Panc1 (cell line): ENCODE results near the gene NR1I2. TPM values are rescaled to one million over a fixed set of nuclear protein-coding genes. Genes with fewer than 3 reads are reported as not detected.

Experiments
- ATAC-seq: fragments of 200-7000 bp; cut with Tn5 transposase; 2 replicates; pipeline ENCODE4 v1.9.1; 2020; ENCODE audit warnings: mild to moderate bottlenecking, moderate library complexity
- BruUV-seq: library from RNA; stranded (reverse); fragments of 400-500 nt; replicated peaks from 2 replicates; lab custom pipeline; 2021; lab: Mats Ljungman, UMichigan
- CTCF ChIA-PET: fragments of 300-600 bp; sonication (Branson Sonifier 250); formaldehyde crosslinking; loops from one replicate; lab custom pipeline; 2022; ENCODE audit warnings: antibody characterized with exemption; lab: Charles Lee
- POLR2A ChIA-PET: fragments of 300-600 bp; sonication (Branson Sonifier 250); formaldehyde crosslinking; loops from one replicate; lab custom pipeline; 2022; ENCODE audit warnings: antibody characterized with exemption; lab: Charles Lee
- DNase-seq: peaks from one replicate; pipeline ENCODE4 v3.0.0-alpha.2; 2010; ENCODE audit warnings: low read depth, low spot score
- H3K27ac ChIP-seq: 2 replicates; pipeline ENCODE4 v1.5.1; 2011; ENCODE audit warnings: mild to moderate bottlenecking, low read length, inconsistent platforms
- H3K27me3 ChIP-seq: fragments of 200-500 bp; sonication (Bioruptor generic); 2 replicates; pipeline ENCODE4 v1.6.0; 2014; ENCODE audit warnings: low read length, inconsistent platforms; ENCODE audit not compliant: control insufficient read depth, insufficient read depth
- H3K36me3 ChIP-seq: fragments of 200-500 bp; sonication (Bioruptor generic); 2 replicates; pipeline ENCODE4 v1.5.1; 2014; ENCODE audit warnings: inconsistent platforms, mild to moderate bottlenecking, low read length, moderate library complexity; ENCODE audit not compliant: control insufficient read depth, insufficient read depth
- H3K4me1 ChIP-seq: 2 replicates; pipeline ENCODE4 v1.5.1; 2011; ENCODE audit warnings: inconsistent platforms, mild to moderate bottlenecking, low read length, moderate library complexity; ENCODE audit not compliant: control insufficient read depth, insufficient read depth
- H3K4me3 ChIP-seq, 2 experiments: 2 replicates each; pipeline ENCODE4 v1.5.1; 2011 to 2012; ENCODE audit warnings: low read depth in 2 of 2, low read length in 2 of 2, mild to moderate bottlenecking in 2 of 2, inconsistent platforms in 1 of 2, moderate library complexity in 1 of 2
- H3K9me3 ChIP-seq: fragments of 200-500 bp; sonication (Bioruptor generic); 2 replicates; pipeline ENCODE4 v1.5.1; 2014; ENCODE audit warnings: low read depth, mild to moderate bottlenecking, inconsistent platforms, low read length, moderate library complexity; ENCODE audit not compliant: control insufficient read depth, insufficient read depth
- POLR2AphosphoS5 ChIP-seq: IDR thresholded peaks from 2 replicates; pipeline ENCODE4 v1.6.1; 2012; ENCODE audit warnings: mild to moderate bottlenecking, low read depth, low read length, moderate library complexity
- SIN3A ChIP-seq: IDR thresholded peaks from 2 replicates; pipeline ENCODE4 v1.6.1; 2012; ENCODE audit warnings: low read depth, mild to moderate bottlenecking, low read length, moderate library complexity, borderline replicate concordance; ENCODE audit not compliant: insufficient read depth
- TCF7L2 ChIP-seq: IDR thresholded peaks from 2 replicates; pipeline ENCODE4 v1.6.1; 2011; ENCODE audit warnings: mild to moderate bottlenecking, low read depth, low read length, inconsistent platforms
- in situ Hi-C: cut with HindIII; loops from 2 replicates; pipeline ENCODE4 v1.10.0; 2016; ENCODE audit warnings: low sequenced_read_pairs, low pct_unique_long_range_greater_than_20kb
- intact Hi-C: fragments of 100-400 bp; cut with micrococcal nuclease; formaldehyde crosslinking; loops from one replicate; pipeline ENCODE4 v1.10.0; 2022; ENCODE audit not compliant: unreplicated experiment
- total RNA-seq: library from RNA; stranded (reverse); gene quantifications from one replicate; pipeline ENCODE4 v1.2.1, GENCODE V29; 2021; ENCODE audit not compliant: unreplicated experiment
- TF ChIP-seq, protein P1 (sequence below): fragments of 450-650 bp; IDR thresholded peaks from 2 replicates; pipeline ENCODE4 v1.5.1; 2017; ENCODE audit warnings: mild to moderate bottlenecking
- TF ChIP-seq, protein P2 (sequence below), 2 experiments: IDR thresholded peaks; 2 replicates each; pipeline ENCODE4 v1.6.1; 2011 to 2012; ENCODE audit warnings: low read depth in 2 of 2, control low read depth in 1 of 2, low read length in 1 of 2, mild to moderate bottlenecking in 1 of 2, moderate library complexity in 1 of 2; ENCODE audit not compliant: insufficient read depth in 1 of 2

The NR1I2 gene
- total RNA-seq, 1 experiment from 2014 or later = not detected

DNA sequence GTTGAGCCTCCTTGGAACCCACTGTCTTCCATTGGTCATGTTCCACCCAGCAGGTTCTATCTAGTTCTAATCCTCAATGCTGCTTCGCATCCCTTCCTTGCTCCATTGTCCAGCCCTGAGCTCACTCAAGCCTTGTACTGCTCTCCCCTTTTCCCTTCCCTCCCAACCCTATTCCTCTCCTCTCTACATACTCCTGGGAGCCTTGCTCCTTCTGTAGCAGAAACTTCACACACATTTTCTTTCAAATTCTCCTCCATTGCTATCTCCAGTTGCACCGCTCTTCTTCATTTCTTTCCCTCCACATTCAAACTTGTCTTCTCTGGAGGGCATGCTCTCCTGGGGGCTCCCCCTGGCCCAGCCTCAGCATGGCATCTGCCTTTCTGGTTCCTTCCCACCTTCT, 14.5 kb downstream of the NR1I2 start:
- TF ChIP-seq POLR2AphosphoS5 = no peak
- TF ChIP-seq SIN3A = no peak
- TF ChIP-seq, protein P1, sequence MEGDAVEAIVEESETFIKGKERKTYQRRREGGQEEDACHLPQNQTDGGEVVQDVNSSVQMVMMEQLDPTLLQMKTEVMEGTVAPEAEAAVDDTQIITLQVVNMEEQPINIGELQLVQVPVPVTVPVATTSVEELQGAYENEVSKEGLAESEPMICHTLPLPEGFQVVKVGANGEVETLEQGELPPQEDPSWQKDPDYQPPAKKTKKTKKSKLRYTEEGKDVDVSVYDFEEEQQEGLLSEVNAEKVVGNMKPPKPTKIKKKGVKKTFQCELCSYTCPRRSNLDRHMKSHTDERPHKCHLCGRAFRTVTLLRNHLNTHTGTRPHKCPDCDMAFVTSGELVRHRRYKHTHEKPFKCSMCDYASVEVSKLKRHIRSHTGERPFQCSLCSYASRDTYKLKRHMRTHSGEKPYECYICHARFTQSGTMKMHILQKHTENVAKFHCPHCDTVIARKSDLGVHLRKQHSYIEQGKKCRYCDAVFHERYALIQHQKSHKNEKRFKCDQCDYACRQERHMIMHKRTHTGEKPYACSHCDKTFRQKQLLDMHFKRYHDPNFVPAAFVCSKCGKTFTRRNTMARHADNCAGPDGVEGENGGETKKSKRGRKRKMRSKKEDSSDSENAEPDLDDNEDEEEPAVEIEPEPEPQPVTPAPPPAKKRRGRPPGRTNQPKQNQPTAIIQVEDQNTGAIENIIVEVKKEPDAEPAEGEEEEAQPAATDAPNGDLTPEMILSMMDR = no peak
- no peak for TF ChIP-seq TCF7L2
- TF ChIP-seq, protein P2, sequence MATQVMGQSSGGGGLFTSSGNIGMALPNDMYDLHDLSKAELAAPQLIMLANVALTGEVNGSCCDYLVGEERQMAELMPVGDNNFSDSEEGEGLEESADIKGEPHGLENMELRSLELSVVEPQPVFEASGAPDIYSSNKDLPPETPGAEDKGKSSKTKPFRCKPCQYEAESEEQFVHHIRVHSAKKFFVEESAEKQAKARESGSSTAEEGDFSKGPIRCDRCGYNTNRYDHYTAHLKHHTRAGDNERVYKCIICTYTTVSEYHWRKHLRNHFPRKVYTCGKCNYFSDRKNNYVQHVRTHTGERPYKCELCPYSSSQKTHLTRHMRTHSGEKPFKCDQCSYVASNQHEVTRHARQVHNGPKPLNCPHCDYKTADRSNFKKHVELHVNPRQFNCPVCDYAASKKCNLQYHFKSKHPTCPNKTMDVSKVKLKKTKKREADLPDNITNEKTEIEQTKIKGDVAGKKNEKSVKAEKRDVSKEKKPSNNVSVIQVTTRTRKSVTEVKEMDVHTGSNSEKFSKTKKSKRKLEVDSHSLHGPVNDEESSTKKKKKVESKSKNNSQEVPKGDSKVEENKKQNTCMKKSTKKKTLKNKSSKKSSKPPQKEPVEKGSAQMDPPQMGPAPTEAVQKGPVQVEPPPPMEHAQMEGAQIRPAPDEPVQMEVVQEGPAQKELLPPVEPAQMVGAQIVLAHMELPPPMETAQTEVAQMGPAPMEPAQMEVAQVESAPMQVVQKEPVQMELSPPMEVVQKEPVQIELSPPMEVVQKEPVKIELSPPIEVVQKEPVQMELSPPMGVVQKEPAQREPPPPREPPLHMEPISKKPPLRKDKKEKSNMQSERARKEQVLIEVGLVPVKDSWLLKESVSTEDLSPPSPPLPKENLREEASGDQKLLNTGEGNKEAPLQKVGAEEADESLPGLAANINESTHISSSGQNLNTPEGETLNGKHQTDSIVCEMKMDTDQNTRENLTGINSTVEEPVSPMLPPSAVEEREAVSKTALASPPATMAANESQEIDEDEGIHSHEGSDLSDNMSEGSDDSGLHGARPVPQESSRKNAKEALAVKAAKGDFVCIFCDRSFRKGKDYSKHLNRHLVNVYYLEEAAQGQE (IDR thresholded peaks at IDR 0.05; ENCODE audit: insufficient read depth in 1 of 2, low read depth in 2 of 2, low read length in 1 of 2) = no peak
- Histone ChIP-seq H3K4me3 (no peak overlapping the region), H3K9me3 (no peaks in the 10 kb centered on the region), H3K27me3 (peaks cover 8% of the 10 kb centered on the region; the same call in 1 of the 2 replicates), H3K4me1 (no peaks in the 10 kb centered on the region), H3K36me3 (no peaks in the 10 kb centered on the region), H3K27ac (no peak overlapping the region)
- in situ Hi-C loops = no loop called here
- POLR2A ChIA-PET = no interaction called here
- intact Hi-C loops = no loop called here
- no TSS peak for BruUV-seq
- DNase-seq (no peak), ATAC-seq (no peak)
- CTCF ChIA-PET = no interaction called here

DNA sequence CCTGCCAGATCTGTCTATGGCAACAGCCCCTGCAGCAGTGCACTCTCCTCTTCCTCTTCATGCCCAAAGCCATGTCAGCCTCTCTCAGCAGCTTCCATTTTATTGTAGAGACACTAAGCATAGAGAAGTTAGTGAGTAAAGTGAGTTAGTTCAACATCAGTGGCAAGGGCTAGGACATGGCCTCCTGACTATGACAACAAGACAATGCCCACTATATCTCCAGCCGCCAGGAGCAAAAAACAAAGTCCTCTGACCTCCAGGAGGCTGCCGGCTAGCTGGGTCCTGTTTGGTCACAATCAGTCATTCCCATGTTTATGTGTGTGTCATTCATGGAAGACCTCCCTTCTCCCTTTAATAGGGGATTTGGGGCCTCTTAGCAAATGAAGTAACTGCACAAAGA, 14.9 kb downstream of the NR1I2 start:
- TF ChIP-seq, protein P1 = no peak
- TF ChIP-seq POLR2AphosphoS5 = no peak
- TF ChIP-seq SIN3A = no peak
- TF ChIP-seq, protein P2 (IDR thresholded peaks at IDR 0.05; ENCODE audit: insufficient read depth in 1 of 2, low read depth in 2 of 2, low read length in 1 of 2) = no peak
- no peak for TF ChIP-seq TCF7L2
- CTCF ChIA-PET = no interaction called here
- POLR2A ChIA-PET = no interaction called here
- DNase-seq (no peak), ATAC-seq (no peak)
- BruUV-seq = no TSS peak
- Histone ChIP-seq H3K4me3 (no peak overlapping the region), H3K27me3 (peaks cover 8% of the 10 kb centered on the region; the same call in 1 of the 2 replicates), H3K4me1 (no peaks in the 10 kb centered on the region), H3K27ac (no peak overlapping the region), H3K9me3 (no peaks in the 10 kb centered on the region), H3K36me3 (no peaks in the 10 kb centered on the region)
- intact Hi-C loops (no loop called here), in situ Hi-C loops (no loop called here)
